PFSK-1 (cell line): Measurements from ENCODE around the gene RCCD1.

ENCODE experiments used
- FOXP2 ChIP-seq: optimal IDR thresholded peaks from 2 replicates; pipeline ENCODE3; 2011; ENCODE audit warnings: borderline replicate concordance, control low read depth, inconsistent platforms; ENCODE audit not compliant: insufficient read depth; ENCODE audit errors: extremely low read length, extremely low read depth
- POLR2AphosphoS5 ChIP-seq: IDR thresholded peaks from 2 replicates; pipeline ENCODE4 v1.6.1; 2012; ENCODE audit warnings: low read depth, mild to moderate bottlenecking, control low read depth, low read length, moderate library complexity
- REST ChIP-seq, 2 experiments: IDR thresholded peaks; 2 replicates each; pipeline versions ENCODE4 v1.6.1 to v1.8.0; 2011 to 2012; ENCODE audit warnings: low read depth in 2 of 2, low read length in 2 of 2, control low read depth in 1 of 2, inconsistent platforms in 1 of 2, mild to moderate bottlenecking in 1 of 2, moderate library complexity in 1 of 2; ENCODE audit not compliant: insufficient read depth in 1 of 2
- SIN3A ChIP-seq: IDR thresholded peaks from 2 replicates; pipeline ENCODE4 v1.6.1; 2012; ENCODE audit warnings: mild to moderate bottlenecking, low read length, moderate library complexity, borderline replicate concordance; ENCODE audit not compliant: insufficient read depth
- TAF1 ChIP-seq: IDR thresholded peaks from 2 replicates; pipeline ENCODE4 v1.6.1; 2012; ENCODE audit warnings: low read length, control low read depth, borderline replicate concordance; ENCODE audit not compliant: insufficient read depth

Gene RCCD1

GRCh38 chr15:90987561-90988141, 33.0 kb downstream of the RCCD1 start:
- TF ChIP-seq POLR2AphosphoS5: no peak
- no peak for TF ChIP-seq REST (IDR thresholded peaks at IDR 0.05; ENCODE audit: insufficient read depth in 1 of 2, low read depth in 2 of 2, low read length in 2 of 2)
- TF ChIP-seq FOXP2: no peak
- TF ChIP-seq TAF1: no peak
- TF ChIP-seq SIN3A: no peak

- TF ChIP-seq TAF1 (no peak), FOXP2 (no peak), SIN3A (no peak), REST (IDR thresholded peaks at IDR 0.05; ENCODE audit: insufficient read depth in 1 of 2, low read depth in 2 of 2, low read length in 2 of 2) (no peak), POLR2AphosphoS5 (no peak; the same call in 1 of the 2 replicates)
Measured at GRCh38 chr15:90988296-90988695, 33.6 kb downstream of the RCCD1 start.

GRCh38 chr15:90989040-90989768, 34.5 kb downstream of the RCCD1 start:
- TF ChIP-seq REST (IDR thresholded peaks at IDR 0.05; ENCODE audit: insufficient read depth in 1 of 2, low read depth in 2 of 2, low read length in 2 of 2) (no peak), SIN3A (no peak), FOXP2 (no peak), TAF1 (no peak), POLR2AphosphoS5 (no peak)

- TF ChIP-seq FOXP2: no peak
- TF ChIP-seq TAF1: no peak
- no peak for TF ChIP-seq SIN3A
- no peak for TF ChIP-seq REST (IDR thresholded peaks at IDR 0.05; ENCODE audit: insufficient read depth in 1 of 2, low read depth in 2 of 2, low read length in 2 of 2)
- TF ChIP-seq POLR2AphosphoS5: no peak
Measured at GRCh38 chr15:90990446-90990845, 35.8 kb downstream of the RCCD1 start.
